Keratinocyte (primary cell): Measurements from ENCODE around the gene CEP170B. TPM values are rescaled to one million over a fixed set of nuclear protein-coding genes. Genes with fewer than 3 reads are reported as not detected.

Experiments used
- DNase-seq: peaks from one replicate; pipeline ENCODE4 v3.0.0-alpha.2; 2011; ENCODE audit warnings: low read depth, missing footprints, low spot score
- FAIRE-seq: peaks from 2 replicates; lab custom pipeline; 2011; peaks lifted over from hg19 to GRCh38; lab: Jason Lieb, UNC
- H2AFZ ChIP-seq: 2 replicates; pipeline ENCODE4 v1.6.0; 2012; ENCODE audit warnings: low read length, control low read depth, inconsistent platforms; ENCODE audit not compliant: control insufficient read depth
- H3K27ac ChIP-seq: 2 replicates; pipeline ENCODE4 v1.5.1; 2011; ENCODE audit warnings: low read length; ENCODE audit not compliant: control insufficient read depth, insufficient read depth
- H3K27me3 ChIP-seq: 3 replicates; pipeline ENCODE4 v1.6.0; 2011; ENCODE audit warnings: low read length; ENCODE audit not compliant: control insufficient read depth, insufficient read depth; ENCODE audit errors: extremely low read depth
- H3K36me3 ChIP-seq, 2 experiments: 2 replicates in 1 of 2; 3 replicates in 1 of 2; pipeline ENCODE4 v1.5.1; 2011; ENCODE audit warnings: low read length in 2 of 2, mild to moderate bottlenecking in 1 of 2; ENCODE audit not compliant: control insufficient read depth in 2 of 2, insufficient read depth in 2 of 2; ENCODE audit errors: extremely low read depth in 1 of 2
- H3K4me1 ChIP-seq: 3 replicates; pipeline ENCODE4 v1.5.1; 2011; ENCODE audit warnings: low read length; ENCODE audit not compliant: control insufficient read depth, insufficient read depth; ENCODE audit errors: extremely low read depth
- H3K4me2 ChIP-seq: 3 replicates; pipeline ENCODE4 v1.6.0; 2011; ENCODE audit warnings: low read depth, low read length; ENCODE audit not compliant: control insufficient read depth, insufficient read depth; ENCODE audit errors: extremely low read depth
- H3K4me3 ChIP-seq, 3 experiments: fragments of 200-600 bp in 1 of 3; sonication (generic) in 1 of 3; 2 replicates in 2 of 3; 3 replicates in 1 of 3; pipeline ENCODE4 v1.5.1; 2011 to 2016; ENCODE audit warnings: low read length in 3 of 3, mild to moderate bottlenecking in 3 of 3, control low read depth in 2 of 3, inconsistent platforms in 1 of 3, low read depth in 1 of 3, mixed read lengths in 1 of 3, mixed run types in 1 of 3, moderate library complexity in 1 of 3; ENCODE audit not compliant: control insufficient read depth in 2 of 3, insufficient read depth in 2 of 3; ENCODE audit errors: extremely low read depth in 1 of 3
- H3K79me2 ChIP-seq: 2 replicates; pipeline ENCODE4 v1.6.0; 2012; ENCODE audit warnings: low read length; ENCODE audit not compliant: control insufficient read depth, insufficient read depth
- H3K9ac ChIP-seq: 3 replicates; pipeline ENCODE4 v1.6.0; 2011; ENCODE audit warnings: low read length; ENCODE audit not compliant: control insufficient read depth, insufficient read depth; ENCODE audit errors: extremely low read depth
- H3K9me1 ChIP-seq: 3 replicates; pipeline ENCODE4 v1.6.0; 2011; ENCODE audit warnings: low read length; ENCODE audit not compliant: control insufficient read depth, insufficient read depth; ENCODE audit errors: extremely low read depth
- H3K9me3 ChIP-seq: 2 replicates; pipeline ENCODE4 v1.5.1; 2012; ENCODE audit warnings: low read depth, low read length; ENCODE audit not compliant: control insufficient read depth
- H4K20me1 ChIP-seq: 3 replicates; pipeline ENCODE4 v1.6.0; 2011; ENCODE audit warnings: low read length; ENCODE audit not compliant: control insufficient read depth, insufficient read depth; ENCODE audit errors: extremely low read depth
- CTCF ChIP-seq, 3 experiments: IDR thresholded peaks in 1 of 3; conservative IDR thresholded peaks in 1 of 3; optimal IDR thresholded peaks in 1 of 3; 2 replicates in 2 of 3; 3 replicates in 1 of 3; pipeline versions ENCODE3 to v1.5.1; 2011; ENCODE audit warnings: low read length in 3 of 3, mild to moderate bottlenecking in 3 of 3, moderate library complexity in 2 of 3, control low read depth in 1 of 3, inconsistent platforms in 1 of 3; ENCODE audit not compliant: insufficient read depth in 2 of 3; ENCODE audit errors: extremely low read depth in 1 of 3
- EZH2 ChIP-seq: IDR thresholded peaks from one replicate; pipeline ENCODE4 v1.6.1; 2012; ENCODE audit warnings: inconsistent platforms, mild to moderate bottlenecking, low read length, moderate library complexity
- dilution Hi-C: fragments of 300-500 bp; cut with MboI; formaldehyde crosslinking; loops from one replicate; pipeline ENCODE4 v1.7.0; 2020; ENCODE audit warnings: low sequenced_read_pairs; ENCODE audit not compliant: extremely low pct_ligation_motif_present
- polyA plus RNA-seq, 5 experiments: library from polyadenylated mRNA; depleted of rRNA in 3 of 5; stranded (reverse) in 3 of 5; stranded (forward) in 1 of 5; unstranded in 1 of 5; fragments of >200 nt; gene quantifications; 1 replicate in 1 of 5; 2 replicates in 3 of 5; 3 replicates in 1 of 5; pipeline versions ENCODE4 v1.2.1 to v1.2.3, GENCODE V29; 2011 to 2012; ENCODE audit warnings: missing spikeins in 2 of 5, low read depth in 1 of 5, low replicate concordance in 1 of 5

The CEP170B gene
- polyA plus RNA-seq, 1 donor (not counting 4 experiments of a cell fraction or from before 2014, with no cell fraction given): 8.7 TPM

DNA sequence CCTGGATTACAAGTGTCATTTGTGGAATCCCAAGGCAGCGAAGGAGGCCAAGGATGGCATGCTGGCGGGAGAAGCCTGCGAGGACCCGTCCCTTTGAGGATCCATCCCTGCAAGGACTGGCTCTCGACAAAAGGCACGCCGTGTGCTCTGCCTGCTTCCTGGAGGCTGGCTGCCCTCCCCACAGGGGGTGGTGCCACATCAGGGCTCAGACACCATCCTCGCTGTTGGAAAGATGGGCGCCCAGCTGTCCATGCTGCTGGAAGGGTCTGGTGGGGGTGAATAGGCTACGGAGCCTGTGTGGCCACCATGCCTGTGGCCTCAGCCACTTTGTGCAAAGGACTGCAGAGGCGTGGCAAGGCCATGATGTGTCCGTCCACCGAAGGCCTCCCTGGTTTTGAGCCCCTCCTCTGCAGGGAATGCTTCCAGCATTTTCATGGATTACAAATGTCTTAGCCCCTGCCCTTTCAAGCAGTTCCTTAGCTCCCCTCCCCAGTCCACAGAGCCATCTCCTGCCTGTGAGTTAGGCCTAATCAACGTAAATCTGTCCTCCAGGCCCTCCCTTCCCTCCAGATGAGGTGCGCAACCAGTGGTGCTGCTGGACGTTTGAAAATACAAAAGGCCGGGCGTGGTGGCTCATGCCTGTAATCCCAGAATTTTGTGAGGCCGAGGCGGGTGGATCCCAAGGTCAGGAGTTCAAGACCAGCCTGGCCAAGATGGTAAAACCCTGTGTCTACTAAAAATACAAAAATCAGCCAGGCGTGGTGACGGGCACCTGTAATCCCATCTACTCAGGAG is 42.0 kb upstream of the CEP170B start:
- no peak overlapping the region for H3K9ac ChIP-seq

DNA sequence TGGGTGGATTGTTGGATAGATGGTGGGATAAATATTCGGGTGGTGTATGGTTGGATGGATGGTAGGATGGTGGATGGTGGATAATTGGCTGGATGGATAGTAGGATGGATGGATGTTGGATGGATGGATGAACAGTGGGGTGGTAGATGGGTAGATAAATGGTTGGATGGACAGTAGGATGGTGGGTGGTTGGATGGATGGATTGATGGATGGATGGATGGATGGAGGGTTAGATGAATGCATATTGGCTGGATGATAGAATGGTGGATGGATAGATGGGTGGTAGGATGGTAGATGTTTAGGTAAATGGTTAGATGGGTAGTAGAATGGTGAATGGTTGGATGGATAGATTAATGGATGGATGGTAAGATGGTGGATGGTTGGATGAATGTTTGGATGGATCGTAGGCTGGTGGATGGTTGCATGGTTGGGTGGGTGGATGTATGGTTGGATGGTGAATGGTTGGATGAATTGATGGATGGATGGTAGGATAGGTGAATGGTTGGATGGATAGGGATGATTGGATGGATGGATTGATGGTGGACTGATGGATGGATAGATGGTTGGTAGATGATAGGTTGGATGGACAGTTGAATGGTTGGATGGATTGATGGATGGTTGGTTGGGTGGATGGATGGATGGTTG is 40.6 kb upstream of the CEP170B start:
- no peak overlapping the region for H3K9ac ChIP-seq
- dilution Hi-C loops: loop anchor here (10.0 kb wide), 1 partner anchor 70 kb away; the partner anchor contains the start of gene SIVA1
- no peak for TF ChIP-seq CTCF (optimal IDR thresholded peaks at IDR 0.05 in 1 of 3, IDR thresholded peaks at IDR 0.05 in 1 of 3, conservative IDR thresholded peaks at IDR 0.05 in 1 of 3; ENCODE audit: extremely low read depth in 1 of 3, insufficient read depth in 2 of 3, low read length in 3 of 3)
- TF ChIP-seq EZH2: no peak
- no peaks in the 10 kb centered on the region for H3K27me3 ChIP-seq
- H3K27ac ChIP-seq: no peak overlapping the region
- no peaks in the 10 kb centered on the region for H3K79me2 ChIP-seq
- H3K9me3 ChIP-seq: no peaks in the 10 kb centered on the region
- H3K36me3 ChIP-seq: no peaks in the 10 kb centered on the region
- H3K4me1 ChIP-seq: peaks cover 18% of the 10 kb centered on the region
- DNase-seq (no peak), FAIRE-seq (no peak)
- H4K20me1 ChIP-seq: no peaks in the 10 kb centered on the region
- no peaks in the 10 kb centered on the region for H3K9me1 ChIP-seq
- no peak overlapping the region for H3K4me3 ChIP-seq
- no peak overlapping the region for H2AFZ ChIP-seq
- H3K4me2 ChIP-seq: no peak overlapping the region

More for the DNA sequence above, 42.0 kb upstream of the CEP170B start:
- Histone ChIP-seq H3K9me3 (no peaks in the 10 kb centered on the region), H3K4me3 (no peak overlapping the region), H3K4me1 (peaks cover 18% of the 10 kb centered on the region), H3K36me3 (no peaks in the 10 kb centered on the region), H4K20me1 (no peaks in the 10 kb centered on the region), H2AFZ (no peak overlapping the region), H3K79me2 (no peaks in the 10 kb centered on the region), H3K27ac (no peak overlapping the region), H3K4me2 (no peak overlapping the region), H3K27me3 (no peaks in the 10 kb centered on the region), H3K9me1 (no peaks in the 10 kb centered on the region)
- TF ChIP-seq CTCF (optimal IDR thresholded peaks at IDR 0.05 in 1 of 3, IDR thresholded peaks at IDR 0.05 in 1 of 3, conservative IDR thresholded peaks at IDR 0.05 in 1 of 3; ENCODE audit: extremely low read depth in 1 of 3, insufficient read depth in 2 of 3, low read length in 3 of 3) (no peak), EZH2 (no peak)
- DNase-seq (no peak), FAIRE-seq (no peak)
- dilution Hi-C loops: loop anchor here (10.0 kb wide), 1 partner anchor 68 kb away; the partner anchor contains the start of gene SIVA1
